ENCODE data around the gene RNF213. TPM values are rescaled to one million over a fixed set of nuclear protein-coding genes. Genes with fewer than 3 reads are reported as not detected.
"Not testable (repeated sequence)": the region's sequence is repeated elsewhere in the genome, so short reads cannot be mapped to it uniquely, and the experiment has no call there.

The RNF213 gene
- total and polyA plus RNA-seq, 4 donors = 45.1 to 78.3 (median 59.3) TPM

- Histone ChIP-seq H3K4me3 (ENCODE audit: low read depth, low read length) (no peak overlapping the region), H3K4me1 (ENCODE audit: control insufficient read depth, insufficient read depth, low read length) (peaks cover 16% of the 10 kb centered on the region), H3K27me3 (ENCODE audit: control insufficient read depth, insufficient read depth, low read length) (no peaks in the 10 kb centered on the region), H3K36me3 (ENCODE audit: control insufficient read depth, insufficient read depth, low read length) (peaks cover 9% of the 10 kb centered on the region), H3K9me3 (ENCODE audit: control insufficient read depth, insufficient read depth, low read length) (no peaks in the 10 kb centered on the region), H3K27ac (ENCODE audit: low read depth, low read length) (no peak overlapping the region)
- peak in 1 of 6 donors; percentile 56 for DNase-seq (ENCODE audit: low read depth in 4 of 6, low spot score in 6 of 6)
- WGBS (ENCODE audit: insufficient coverage) = 33% methylated on average over 3 of the region's 9 CpGs
Measured at GRCh38 chr17:80396157-80397033, 135.7 kb downstream of the RNF213 start.

GRCh38 chr17:80397034-80397387, 136.4 kb downstream of the RNF213 start:
- 96% methylated on average over 3 of the region's 6 CpGs for WGBS (ENCODE audit: insufficient coverage)
- Histone ChIP-seq H3K9me3 (ENCODE audit: control insufficient read depth, insufficient read depth, low read length) (no peaks in the 10 kb centered on the region), H3K36me3 (ENCODE audit: control insufficient read depth, insufficient read depth, low read length) (peaks cover 5% of the 10 kb centered on the region), H3K27me3 (ENCODE audit: control insufficient read depth, insufficient read depth, low read length) (no peaks in the 10 kb centered on the region), H3K4me3 (ENCODE audit: low read depth, low read length) (no peak overlapping the region), H3K27ac (ENCODE audit: low read depth, low read length) (no peak overlapping the region), H3K4me1 (ENCODE audit: control insufficient read depth, insufficient read depth, low read length) (peaks cover 16% of the 10 kb centered on the region)
- no peak for DNase-seq (ENCODE audit: low read depth in 4 of 6, low spot score in 6 of 6)

- WGBS (ENCODE audit: insufficient coverage) = 50% methylated on average over 10 of the region's 10 CpGs
- no peak overlapping the region for H3K27ac ChIP-seq (ENCODE audit: low read depth, low read length)
Measured at GRCh38 chr17:80397686-80398085, 137.0 kb downstream of the RNF213 start.

DNA sequence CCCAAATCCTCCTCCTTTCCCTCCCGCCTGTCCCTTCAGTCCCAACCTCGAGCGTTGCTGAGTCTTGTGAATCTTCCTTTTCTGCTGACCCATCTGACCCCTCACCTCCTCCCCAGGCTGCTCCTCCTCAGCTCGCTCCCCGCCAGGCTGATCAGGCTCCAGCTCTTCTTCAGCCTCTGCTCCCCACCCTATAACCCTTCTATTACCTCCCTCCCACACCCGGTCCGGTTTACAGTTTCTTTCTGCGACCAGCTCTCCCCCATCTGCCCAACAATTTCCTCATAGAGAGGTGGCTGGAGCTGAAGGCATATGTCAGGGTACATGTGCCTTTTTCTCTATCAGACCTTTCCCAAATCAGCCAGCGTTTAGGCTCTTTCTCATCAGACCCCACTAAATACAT, 140.4 kb downstream of the RNF213 start:
- not testable (repeated sequence) for H3K36me3 ChIP-seq (ENCODE audit: control insufficient read depth, insufficient read depth, low read length); H3K4me1 ChIP-seq (ENCODE audit: control insufficient read depth, insufficient read depth, low read length); H3K4me3 ChIP-seq (ENCODE audit: low read depth, low read length); DNase-seq (ENCODE audit: low read depth in 4 of 6, low spot score in 6 of 6); H3K27ac ChIP-seq (ENCODE audit: low read depth, low read length); H3K9me3 ChIP-seq (ENCODE audit: control insufficient read depth, insufficient read depth, low read length); H3K27me3 ChIP-seq (ENCODE audit: control insufficient read depth, insufficient read depth, low read length)
- 84% methylated on average over 5 of the region's 9 CpGs for WGBS (ENCODE audit: insufficient coverage)

More at GRCh38 chr17:80397686-80398085, 137.0 kb downstream of the RNF213 start:
- Histone ChIP-seq H3K27me3 (ENCODE audit: control insufficient read depth, insufficient read depth, low read length) (no peaks in the 10 kb centered on the region), H3K4me3 (ENCODE audit: low read depth, low read length) (no peak overlapping the region), H3K36me3 (ENCODE audit: control insufficient read depth, insufficient read depth, low read length) (peaks cover 5% of the 10 kb centered on the region), H3K4me1 (ENCODE audit: control insufficient read depth, insufficient read depth, low read length) (peaks cover 16% of the 10 kb centered on the region), H3K9me3 (ENCODE audit: control insufficient read depth, insufficient read depth, low read length) (no peaks in the 10 kb centered on the region)
- no peak for DNase-seq (ENCODE audit: low read depth in 4 of 6, low spot score in 6 of 6)

DNA sequence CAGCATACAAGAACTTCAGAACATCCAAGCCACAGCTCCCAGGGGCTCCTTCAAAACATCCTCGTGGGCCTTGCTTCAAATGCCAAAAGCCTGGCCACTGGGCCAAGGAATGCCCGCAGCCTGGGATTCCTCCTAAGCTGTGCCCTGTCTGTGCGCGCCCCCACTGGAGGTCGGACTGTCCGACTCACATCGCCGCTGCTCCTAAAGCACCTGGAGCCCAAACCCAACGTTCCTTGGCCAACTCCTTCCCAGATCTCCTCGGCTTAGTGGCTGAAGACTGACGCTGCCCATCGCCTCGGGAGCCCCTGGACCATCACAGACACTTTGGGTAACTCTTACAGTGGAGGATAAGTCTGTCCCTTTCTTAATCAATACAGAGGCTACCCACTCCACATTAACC, 141.4 kb downstream of the RNF213 start:
- not testable (repeated sequence) for H3K27ac ChIP-seq (ENCODE audit: low read depth, low read length); H3K4me1 ChIP-seq (ENCODE audit: control insufficient read depth, insufficient read depth, low read length); H3K4me3 ChIP-seq (ENCODE audit: low read depth, low read length); H3K9me3 ChIP-seq (ENCODE audit: control insufficient read depth, insufficient read depth, low read length); H3K36me3 ChIP-seq (ENCODE audit: control insufficient read depth, insufficient read depth, low read length); H3K27me3 ChIP-seq (ENCODE audit: control insufficient read depth, insufficient read depth, low read length); DNase-seq (ENCODE audit: low read depth in 4 of 6, low spot score in 6 of 6)
- WGBS (ENCODE audit: insufficient coverage) = 97% methylated on average over 13 of the region's 13 CpGs

DNA sequence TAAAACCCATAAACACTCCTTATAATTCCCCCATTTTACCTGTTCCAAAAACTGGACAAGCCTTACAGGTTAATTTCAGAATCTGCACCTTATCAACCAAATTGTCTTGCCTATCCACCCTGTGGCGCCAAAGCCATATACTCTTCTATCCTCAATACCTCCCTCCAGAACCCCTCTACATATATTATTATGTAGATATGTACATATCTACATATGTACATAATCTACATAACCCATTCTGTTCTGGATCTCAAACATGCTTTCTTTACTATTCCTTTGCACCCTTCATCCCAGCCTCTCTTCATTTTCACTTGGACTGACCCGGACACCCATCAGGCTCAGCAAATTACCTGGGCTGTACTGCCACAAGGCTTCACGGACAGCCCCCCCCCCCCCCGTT, 142.3 kb downstream of the RNF213 start:
- no peaks in the 10 kb centered on the region for H3K4me1 ChIP-seq (ENCODE audit: control insufficient read depth, insufficient read depth, low read length)
- H3K27ac ChIP-seq (ENCODE audit: low read depth, low read length) = no peak overlapping the region
- no peaks in the 10 kb centered on the region for H3K36me3 ChIP-seq (ENCODE audit: control insufficient read depth, insufficient read depth, low read length)
- no peaks in the 10 kb centered on the region for H3K27me3 ChIP-seq (ENCODE audit: control insufficient read depth, insufficient read depth, low read length)
- H3K4me3 ChIP-seq (ENCODE audit: low read depth, low read length) = no peak overlapping the region
- DNase-seq (ENCODE audit: low read depth in 4 of 6, low spot score in 6 of 6) = no peak
- 88% methylated on average over 1 of the region's 4 CpGs for WGBS (ENCODE audit: insufficient coverage)
- no peaks in the 10 kb centered on the region for H3K9me3 ChIP-seq (ENCODE audit: control insufficient read depth, insufficient read depth, low read length)

- Histone ChIP-seq H3K9me3 (ENCODE audit: control insufficient read depth, insufficient read depth, low read length) (no peaks in the 10 kb centered on the region), H3K27ac (ENCODE audit: low read depth, low read length) (no peak overlapping the region), H3K4me3 (ENCODE audit: low read depth, low read length) (no peak overlapping the region), H3K4me1 (ENCODE audit: control insufficient read depth, insufficient read depth, low read length) (no peaks in the 10 kb centered on the region), H3K27me3 (ENCODE audit: control insufficient read depth, insufficient read depth, low read length) (no peaks in the 10 kb centered on the region), H3K36me3 (ENCODE audit: control insufficient read depth, insufficient read depth, low read length) (no peaks in the 10 kb centered on the region)
- DNase-seq (ENCODE audit: low read depth in 4 of 6, low spot score in 6 of 6) = peak in 1 of 6 donors; percentile 70
- 51% methylated on average over 8 of the region's 8 CpGs for WGBS (ENCODE audit: insufficient coverage)
Measured at GRCh38 chr17:80406146-80406545, 145.5 kb downstream of the RNF213 start.

DNA sequence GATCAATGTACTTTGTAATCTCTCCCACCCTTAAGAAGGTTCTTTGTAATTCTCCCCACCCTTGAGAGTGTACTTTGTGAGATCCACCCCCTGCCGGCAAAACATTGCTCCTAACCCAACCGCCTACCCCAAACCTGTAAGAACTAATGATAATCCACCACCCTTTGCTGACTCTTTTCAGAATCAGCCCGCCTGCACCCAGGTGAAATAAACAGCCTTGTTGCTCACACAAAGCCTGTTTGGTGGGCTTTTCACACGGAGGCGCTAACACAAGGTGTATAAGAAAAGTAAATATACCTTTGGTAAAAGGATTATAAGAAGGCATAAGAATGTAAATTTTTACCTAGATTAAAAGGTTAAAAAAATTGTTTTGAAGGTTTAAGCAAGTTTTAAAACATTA, 147.3 kb downstream of the RNF213 start:
- H3K9me3 ChIP-seq (ENCODE audit: control insufficient read depth, insufficient read depth, low read length); H3K4me1 ChIP-seq (ENCODE audit: control insufficient read depth, insufficient read depth, low read length); H3K27me3 ChIP-seq (ENCODE audit: control insufficient read depth, insufficient read depth, low read length); H3K36me3 ChIP-seq (ENCODE audit: control insufficient read depth, insufficient read depth, low read length); H3K27ac ChIP-seq (ENCODE audit: low read depth, low read length); H3K4me3 ChIP-seq (ENCODE audit: low read depth, low read length); DNase-seq (ENCODE audit: low read depth in 4 of 6, low spot score in 6 of 6): not testable (repeated sequence)
- WGBS (ENCODE audit: insufficient coverage) = 54% methylated on average over 3 of the region's 5 CpGs

- no peaks in the 10 kb centered on the region for H3K36me3 ChIP-seq (ENCODE audit: control insufficient read depth, insufficient read depth, low read length)
- DNase-seq (ENCODE audit: low read depth in 4 of 6, low spot score in 6 of 6) = no peak
- no peaks in the 10 kb centered on the region for H3K9me3 ChIP-seq (ENCODE audit: control insufficient read depth, insufficient read depth, low read length)
- no peak overlapping the region for H3K27ac ChIP-seq (ENCODE audit: low read depth, low read length)
- H3K4me1 ChIP-seq (ENCODE audit: control insufficient read depth, insufficient read depth, low read length) = peaks cover 6% of the 10 kb centered on the region
- H3K4me3 ChIP-seq (ENCODE audit: low read depth, low read length) = no peak overlapping the region
- H3K27me3 ChIP-seq (ENCODE audit: control insufficient read depth, insufficient read depth, low read length) = no peaks in the 10 kb centered on the region
- WGBS (ENCODE audit: insufficient coverage) = 38% methylated on average over 6 of the region's 6 CpGs
Measured at GRCh38 chr17:80408872-80409271, 148.2 kb downstream of the RNF213 start.

DNA sequence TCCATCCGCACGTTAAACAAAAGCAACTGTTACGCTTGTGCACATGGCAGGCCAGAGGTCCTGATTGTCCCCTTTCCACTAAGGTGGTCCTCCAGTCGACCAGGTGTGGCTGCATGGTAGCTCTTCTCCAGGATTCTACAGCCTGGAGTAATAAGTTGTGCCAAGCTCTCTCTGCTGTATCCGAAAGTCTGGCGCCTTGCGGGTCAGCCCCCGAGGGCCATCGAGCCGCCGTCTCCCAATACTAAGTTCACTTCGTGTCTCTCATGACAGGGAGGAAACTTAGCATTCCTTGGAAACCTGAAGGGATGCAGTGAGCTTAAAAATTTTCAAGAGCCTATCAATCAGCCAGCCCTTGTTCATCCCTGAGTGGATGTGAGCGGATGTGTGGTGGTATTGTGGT, 149.0 kb downstream of the RNF213 start:
- no peaks in the 10 kb centered on the region for H3K36me3 ChIP-seq (ENCODE audit: control insufficient read depth, insufficient read depth, low read length)
- no peaks in the 10 kb centered on the region for H3K27me3 ChIP-seq (ENCODE audit: control insufficient read depth, insufficient read depth, low read length)
- H3K4me1 ChIP-seq (ENCODE audit: control insufficient read depth, insufficient read depth, low read length) = peaks cover 13% of the 10 kb centered on the region
- WGBS (ENCODE audit: insufficient coverage) = 83% methylated on average over 10 of the region's 13 CpGs
- no peak overlapping the region for H3K4me3 ChIP-seq (ENCODE audit: low read depth, low read length)
- no peak overlapping the region for H3K27ac ChIP-seq (ENCODE audit: low read depth, low read length)
- DNase-seq (ENCODE audit: low read depth in 4 of 6, low spot score in 6 of 6) = no peak
- no peaks in the 10 kb centered on the region for H3K9me3 ChIP-seq (ENCODE audit: control insufficient read depth, insufficient read depth, low read length)

Measured in spinal cord (tissue), 10 donors.